ENCODE data around the gene PTPRK. TPM values are rescaled to one million over a fixed set of nuclear protein-coding genes. Genes with fewer than 3 reads are reported as not detected.

Gene PTPRK
- total and polyA plus RNA-seq, 2 of the 8 experiments (the other 6 are each of a cell fraction or from before 2014, with no cell fraction given) = 11.4 to 47.3 TPM

GRCh38 chr6:128370072-128370471 lies 150.3 kb downstream of the PTPRK start (continued):
- TF ChIP-seq, protein P1, sequence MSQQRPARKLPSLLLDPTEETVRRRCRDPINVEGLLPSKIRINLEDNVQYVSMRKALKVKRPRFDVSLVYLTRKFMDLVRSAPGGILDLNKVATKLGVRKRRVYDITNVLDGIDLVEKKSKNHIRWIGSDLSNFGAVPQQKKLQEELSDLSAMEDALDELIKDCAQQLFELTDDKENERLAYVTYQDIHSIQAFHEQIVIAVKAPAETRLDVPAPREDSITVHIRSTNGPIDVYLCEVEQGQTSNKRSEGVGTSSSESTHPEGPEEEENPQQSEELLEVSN (IDR thresholded peaks at IDR 0.05) = no peak
